ENCODE data around the gene KIF1B.
A peak's percentile ranks its signal among the peaks of the same experiment; 100 is the strongest.

The KIF1B gene

GRCh38 chr1:10388387-10388715, 178.0 kb downstream of the KIF1B start:
- no peak overlapping the region for H3K27ac ChIP-seq
- TF ChIP-seq ZFX (IDR thresholded peaks at IDR 0.05; ENCODE audit: borderline replicate concordance), result no peak
- TF ChIP-seq CTCF (IDR thresholded peaks at IDR 0.05), result no peak

GRCh38 chr1:10389271-10389973, 179.1 kb downstream of the KIF1B start:
- no peak overlapping the region for H3K27ac ChIP-seq
- no peak for TF ChIP-seq CTCF (IDR thresholded peaks at IDR 0.05)
- no peak for TF ChIP-seq ZFX (IDR thresholded peaks at IDR 0.05; ENCODE audit: borderline replicate concordance)

- no peak overlapping the region for H3K27ac ChIP-seq
- no peak for TF ChIP-seq ZFX (IDR thresholded peaks at IDR 0.05; ENCODE audit: borderline replicate concordance)
- no peak for TF ChIP-seq CTCF (IDR thresholded peaks at IDR 0.05)
Measured at GRCh38 chr1:10396870-10397269, 186.5 kb downstream of the KIF1B start.

GRCh38 chr1:10398278-10398733, 187.9 kb downstream of the KIF1B start:
- TF ChIP-seq CTCF (IDR thresholded peaks at IDR 0.05) (no peak), ZFX (IDR thresholded peaks at IDR 0.05; ENCODE audit: borderline replicate concordance) (no peak)
- peak overlapping the region; percentile 97 for H3K27ac ChIP-seq

GRCh38 chr1:10398734-10399443, 188.5 kb downstream of the KIF1B start, which contains the start of gene PGD:
PGD (plus strand) TSS chr1:10399064; CDS start chr1:10399118, 54 bp downstream.
- peak within 1 kb of the TSS; percentile 97 for H3K27ac ChIP-seq

GRCh38 chr1:10399444-10399941, 189.1 kb downstream of the KIF1B start:
- TF ChIP-seq ZFX (IDR thresholded peaks at IDR 0.05; ENCODE audit: borderline replicate concordance) (no peak), CTCF (IDR thresholded peaks at IDR 0.05) (no peak)
- peak overlapping the region; percentile 97 for H3K27ac ChIP-seq

More at GRCh38 chr1:10398734-10399443, 188.5 kb downstream of the KIF1B start, which contains the start of gene PGD:
- TF ChIP-seq ZFX (IDR thresholded peaks at IDR 0.05; ENCODE audit: borderline replicate concordance), result no peak
- peak; percentile 17; the same call in 1 of the 2 replicates for TF ChIP-seq CTCF (IDR thresholded peaks at IDR 0.05)

- peak overlapping the region; percentile 97 for H3K27ac ChIP-seq
- TF ChIP-seq ZFX (IDR thresholded peaks at IDR 0.05; ENCODE audit: borderline replicate concordance) (no peak), CTCF (IDR thresholded peaks at IDR 0.05) (no peak)
Measured at GRCh38 chr1:10400013-10400412, 189.6 kb downstream of the KIF1B start.

Data from 22Rv1 (cell line).